ES-I3 (cell line): ENCODE data around the gene C6orf132.

Source experiments
- H3K36me3 ChIP-seq: 2 replicates; pipeline ENCODE4 v1.6.1; 2013; ENCODE audit warnings: mild to moderate bottlenecking, low read length, control low read depth, moderate library complexity; ENCODE audit not compliant: insufficient read depth
- H3K4me1 ChIP-seq: 2 replicates; pipeline ENCODE4 v1.6.1; 2013; ENCODE audit warnings: mild to moderate bottlenecking, control low read depth, low read length; ENCODE audit not compliant: insufficient read depth
- H3K9ac ChIP-seq: 2 replicates; pipeline ENCODE4 v1.6.1; 2013; ENCODE audit warnings: low read depth, mild to moderate bottlenecking, low read length, moderate library complexity
- H3K9me3 ChIP-seq: 2 replicates; pipeline ENCODE4 v1.6.1; 2013; ENCODE audit warnings: mild to moderate bottlenecking, low read length, moderate library complexity; ENCODE audit not compliant: control insufficient read depth, insufficient read depth

C6orf132 gene

GRCh38 chr6:42099340-42100028, 42.9 kb downstream of the C6orf132 start:
- H3K36me3 ChIP-seq, result no peaks in the 10 kb centered on the region
- H3K4me1 ChIP-seq, result peaks cover 9% of the 10 kb centered on the region; the same call in 1 of the 2 replicates
- H3K9ac ChIP-seq, result no peak overlapping the region
- no peaks in the 10 kb centered on the region for H3K9me3 ChIP-seq

GRCh38 chr6:42095776-42096541, 46.5 kb downstream of the C6orf132 start:
- no peak overlapping the region for H3K9ac ChIP-seq
- peaks cover 13% of the 10 kb centered on the region for H3K4me1 ChIP-seq
- no peaks in the 10 kb centered on the region for H3K36me3 ChIP-seq
- no peaks in the 10 kb centered on the region for H3K9me3 ChIP-seq

- H3K9ac ChIP-seq, result no peak overlapping the region
- no peaks in the 10 kb centered on the region for H3K9me3 ChIP-seq
- H3K36me3 ChIP-seq, result no peaks in the 10 kb centered on the region
- H3K4me1 ChIP-seq, result peaks cover 9% of the 10 kb centered on the region
Measured at GRCh38 chr6:42095094-42095493, 47.3 kb downstream of the C6orf132 start.

GRCh38 chr6:42093582-42094329, 48.7 kb downstream of the C6orf132 start:
- no peaks in the 10 kb centered on the region for H3K36me3 ChIP-seq
- H3K9me3 ChIP-seq, result no peaks in the 10 kb centered on the region
- H3K9ac ChIP-seq, result no peak overlapping the region
- peaks cover 4% of the 10 kb centered on the region for H3K4me1 ChIP-seq

GRCh38 chr6:42091718-42092023, 50.7 kb downstream of the C6orf132 start:
- Histone ChIP-seq H3K36me3 (no peaks in the 10 kb centered on the region), H3K9me3 (no peaks in the 10 kb centered on the region), H3K9ac (no peak overlapping the region), H3K4me1 (peaks cover 16% of the 10 kb centered on the region)

- Histone ChIP-seq H3K4me1 (peaks cover 19% of the 10 kb centered on the region), H3K9ac (no peak overlapping the region), H3K9me3 (no peaks in the 10 kb centered on the region), H3K36me3 (no peaks in the 10 kb centered on the region)
Measured at GRCh38 chr6:42090819-42091717, 51.4 kb downstream of the C6orf132 start.

GRCh38 chr6:42088101-42088591, 54.3 kb downstream of the C6orf132 start:
- no peak overlapping the region for H3K9ac ChIP-seq
- H3K36me3 ChIP-seq, result no peaks in the 10 kb centered on the region
- H3K4me1 ChIP-seq, result peaks cover 15% of the 10 kb centered on the region
- no peaks in the 10 kb centered on the region for H3K9me3 ChIP-seq

- Histone ChIP-seq H3K4me1 (peaks cover 15% of the 10 kb centered on the region), H3K9me3 (no peaks in the 10 kb centered on the region), H3K36me3 (no peaks in the 10 kb centered on the region), H3K9ac (no peak overlapping the region)
Measured at GRCh38 chr6:42086046-42087035, 56.1 kb downstream of the C6orf132 start.

- no peak overlapping the region for H3K9ac ChIP-seq
- H3K4me1 ChIP-seq, result peaks cover 15% of the 10 kb centered on the region
- H3K36me3 ChIP-seq, result no peaks in the 10 kb centered on the region
- H3K9me3 ChIP-seq, result no peaks in the 10 kb centered on the region
Measured at GRCh38 chr6:42084889-42085288, 57.5 kb downstream of the C6orf132 start.

GRCh38 chr6:42083530-42083929, 58.9 kb downstream of the C6orf132 start:
- Histone ChIP-seq H3K9me3 (no peaks in the 10 kb centered on the region), H3K4me1 (peaks cover 15% of the 10 kb centered on the region), H3K36me3 (peaks cover under 1% of the 10 kb centered on the region; the same call in 1 of the 2 replicates), H3K9ac (no peak overlapping the region)

GRCh38 chr6:42079941-42080464, 62.4 kb downstream of the C6orf132 start:
- Histone ChIP-seq H3K9ac (no peak overlapping the region), H3K9me3 (no peaks in the 10 kb centered on the region), H3K4me1 (no peaks in the 10 kb centered on the region), H3K36me3 (peaks cover 3% of the 10 kb centered on the region; the same call in 1 of the 2 replicates)

GRCh38 chr6:42078386-42078785, 64.0 kb downstream of the C6orf132 start:
- Histone ChIP-seq H3K36me3 (peaks cover 3% of the 10 kb centered on the region; the same call in 1 of the 2 replicates), H3K4me1 (no peaks in the 10 kb centered on the region), H3K9me3 (no peaks in the 10 kb centered on the region), H3K9ac (no peak overlapping the region)
